Osteoblast (primary cell): ENCODE data around the gene LSM14B. TPM values are rescaled to one million over a fixed set of nuclear protein-coding genes. Genes with fewer than 3 reads are reported as not detected.
A peak's percentile ranks its signal among the peaks of the same experiment; 100 is the strongest.

Experiments
- DNase-seq: peaks from one replicate; pipeline ENCODE4 v3.0.0; 2011; ENCODE audit warnings: low spot score, mixed read lengths; ENCODE audit not compliant: insufficient read length; ENCODE audit errors: missing footprints
- H2AFZ ChIP-seq: 2 replicates; pipeline ENCODE4 v1.6.0; 2011; ENCODE audit warnings: mild to moderate bottlenecking, low read length
- H3K27ac ChIP-seq: 2 replicates; pipeline ENCODE4 v1.5.1; 2011; ENCODE audit warnings: mild to moderate bottlenecking, low read depth, low read length, moderate library complexity
- H3K27me3 ChIP-seq: 2 replicates; pipeline ENCODE4 v1.6.0; 2012; ENCODE audit warnings: mild to moderate bottlenecking, control low read depth, inconsistent platforms, low read length, moderate library complexity; ENCODE audit not compliant: insufficient read depth
- H3K36me3 ChIP-seq: 2 replicates; pipeline ENCODE4 v1.5.1; 2011; ENCODE audit warnings: mild to moderate bottlenecking, low read length, control low read depth, moderate library complexity; ENCODE audit not compliant: insufficient read depth
- H3K4me1 ChIP-seq: 2 replicates; pipeline ENCODE4 v1.5.1; 2011; ENCODE audit warnings: mild to moderate bottlenecking, low read length, control low read depth, moderate library complexity; ENCODE audit not compliant: insufficient read depth
- H3K4me2 ChIP-seq: 2 replicates; pipeline ENCODE4 v1.6.0; 2011; ENCODE audit warnings: mild to moderate bottlenecking, low read length; ENCODE audit not compliant: insufficient read depth
- H3K4me3 ChIP-seq: fragments of 200-600 bp; sonication (generic); 3 replicates; pipeline ENCODE4 v1.5.1; 2012; ENCODE audit warnings: mild to moderate bottlenecking, low read length, inconsistent platforms; ENCODE audit not compliant: insufficient read depth
- H3K79me2 ChIP-seq: 2 replicates; pipeline ENCODE4 v1.6.0; 2012; ENCODE audit warnings: mild to moderate bottlenecking, low read length, control low read depth, inconsistent platforms; ENCODE audit not compliant: insufficient read depth
- H3K9me3 ChIP-seq: 2 replicates; pipeline ENCODE4 v1.5.1; 2011; ENCODE audit warnings: low read depth, low read length, control low read depth
- H4K20me1 ChIP-seq: 2 replicates; pipeline ENCODE4 v1.6.0; 2012; ENCODE audit warnings: mild to moderate bottlenecking, low read length, control low read depth; ENCODE audit not compliant: insufficient read depth
- total RNA-seq: library from RNA; depleted of rRNA; stranded (reverse); fragments of >200 nt; gene quantifications from 2 replicates; pipeline ENCODE4 v1.2.3, GENCODE V29; 2012
- TF ChIP-seq, protein P1 (sequence below): IDR thresholded peaks from 2 replicates; pipeline ENCODE4 v1.5.1; 2011; ENCODE audit warnings: mild to moderate bottlenecking, low read depth, low read length, moderate library complexity; ENCODE audit errors: extremely low read depth

LSM14B gene
- total RNA-seq, 1 donor = 48.5 TPM

DNA sequence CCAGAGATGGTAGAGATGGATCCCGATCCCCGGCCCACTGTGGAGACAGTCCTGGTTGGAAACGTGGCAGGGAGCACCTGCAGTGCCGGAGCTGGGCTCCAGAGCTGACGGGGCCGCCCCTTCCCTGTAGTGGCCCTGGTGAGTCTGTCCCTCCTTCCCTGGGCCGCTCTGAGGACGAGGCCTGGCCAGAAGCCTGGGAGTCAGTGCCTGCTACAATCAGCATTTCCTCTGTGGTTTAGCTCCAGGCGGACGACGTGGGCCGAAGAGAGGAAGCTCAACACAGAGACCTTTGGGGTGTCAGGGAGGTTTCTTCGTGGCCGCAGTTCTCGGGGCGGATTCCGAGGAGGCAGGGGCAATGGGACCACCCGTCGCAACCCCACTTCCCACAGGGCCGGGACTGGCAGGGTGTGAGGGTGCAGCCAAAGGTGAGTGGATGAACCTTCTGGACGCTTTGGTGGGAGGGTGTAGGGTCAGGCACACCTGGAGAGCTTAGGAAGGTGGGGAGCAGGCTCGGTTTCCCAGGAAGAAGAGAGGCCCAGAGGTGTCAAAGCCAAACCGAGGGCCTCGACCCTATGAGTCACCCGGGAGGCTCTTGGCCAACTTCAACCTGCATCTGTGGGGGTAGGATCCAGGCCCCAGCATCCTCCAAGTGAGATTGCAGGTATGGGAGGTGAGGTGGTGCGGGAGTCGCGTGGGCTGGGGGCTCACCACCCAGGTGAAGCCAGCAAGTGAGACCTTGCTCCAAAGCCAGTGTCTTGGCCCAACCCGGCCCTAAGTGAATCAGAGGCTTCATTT is 11.0 kb downstream of the LSM14B start:
- Histone ChIP-seq H2AFZ (no peak overlapping the region), H3K36me3 (peaks cover 89% of the 10 kb centered on the region), H3K4me3 (peak overlapping the region; percentile 19), H3K27me3 (no peaks in the 10 kb centered on the region), H3K27ac (peak overlapping the region; percentile 71), H3K9me3 (no peaks in the 10 kb centered on the region), H3K4me1 (peaks cover 11% of the 10 kb centered on the region), H3K4me2 (no peak overlapping the region), H3K79me2 (peaks cover 32% of the 10 kb centered on the region), H4K20me1 (peaks cover 52% of the 10 kb centered on the region)
- peak; percentile 94 for DNase-seq
- TF ChIP-seq, protein P1, sequence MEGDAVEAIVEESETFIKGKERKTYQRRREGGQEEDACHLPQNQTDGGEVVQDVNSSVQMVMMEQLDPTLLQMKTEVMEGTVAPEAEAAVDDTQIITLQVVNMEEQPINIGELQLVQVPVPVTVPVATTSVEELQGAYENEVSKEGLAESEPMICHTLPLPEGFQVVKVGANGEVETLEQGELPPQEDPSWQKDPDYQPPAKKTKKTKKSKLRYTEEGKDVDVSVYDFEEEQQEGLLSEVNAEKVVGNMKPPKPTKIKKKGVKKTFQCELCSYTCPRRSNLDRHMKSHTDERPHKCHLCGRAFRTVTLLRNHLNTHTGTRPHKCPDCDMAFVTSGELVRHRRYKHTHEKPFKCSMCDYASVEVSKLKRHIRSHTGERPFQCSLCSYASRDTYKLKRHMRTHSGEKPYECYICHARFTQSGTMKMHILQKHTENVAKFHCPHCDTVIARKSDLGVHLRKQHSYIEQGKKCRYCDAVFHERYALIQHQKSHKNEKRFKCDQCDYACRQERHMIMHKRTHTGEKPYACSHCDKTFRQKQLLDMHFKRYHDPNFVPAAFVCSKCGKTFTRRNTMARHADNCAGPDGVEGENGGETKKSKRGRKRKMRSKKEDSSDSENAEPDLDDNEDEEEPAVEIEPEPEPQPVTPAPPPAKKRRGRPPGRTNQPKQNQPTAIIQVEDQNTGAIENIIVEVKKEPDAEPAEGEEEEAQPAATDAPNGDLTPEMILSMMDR = no peak

DNA sequence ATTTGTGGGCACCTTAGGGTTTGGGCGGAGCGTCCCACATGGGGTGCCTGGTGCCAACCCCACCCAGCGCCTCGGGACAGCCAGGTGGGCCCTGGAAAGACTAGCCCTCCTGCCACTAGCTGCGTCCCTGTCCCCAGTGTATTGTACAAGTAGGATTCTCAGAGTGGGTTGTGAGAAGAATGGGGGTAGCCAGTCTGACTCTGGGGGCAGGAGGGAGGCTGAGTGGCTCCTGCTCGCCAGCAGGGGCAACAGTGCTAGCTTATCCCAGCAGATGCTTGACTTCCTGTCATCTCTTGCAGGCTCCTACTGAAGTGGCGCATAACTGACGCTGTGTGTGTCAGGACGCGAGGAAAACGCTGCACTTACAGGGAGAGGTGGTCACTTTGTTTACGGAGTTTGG is 11.6 kb downstream of the LSM14B start:
- Histone ChIP-seq H3K79me2 (peaks cover 34% of the 10 kb centered on the region), H2AFZ (no peak overlapping the region), H3K27me3 (no peaks in the 10 kb centered on the region), H3K9me3 (no peaks in the 10 kb centered on the region), H3K27ac (no peak overlapping the region), H3K4me2 (no peak overlapping the region), H3K36me3 (peaks cover 88% of the 10 kb centered on the region), H3K4me1 (peaks cover 11% of the 10 kb centered on the region), H3K4me3 (no peak overlapping the region), H4K20me1 (peaks cover 56% of the 10 kb centered on the region)
- TF ChIP-seq, protein P1 = peak; percentile 37
- DNase-seq = peak; percentile 89

GRCh38 chr20:62134735-62135231 is 12.5 kb downstream of the LSM14B start:
- no peak overlapping the region for H3K4me3 ChIP-seq
- H3K36me3 ChIP-seq = peaks cover 88% of the 10 kb centered on the region
- peak; percentile 73 for DNase-seq
- no peak overlapping the region for H3K4me2 ChIP-seq
- no peak overlapping the region for H3K27ac ChIP-seq
- H4K20me1 ChIP-seq = peaks cover 65% of the 10 kb centered on the region
- TF ChIP-seq, protein P1 = no peak
- H3K9me3 ChIP-seq = no peaks in the 10 kb centered on the region
- no peaks in the 10 kb centered on the region for H3K27me3 ChIP-seq
- H3K4me1 ChIP-seq = peaks cover 11% of the 10 kb centered on the region
- peaks cover 41% of the 10 kb centered on the region for H3K79me2 ChIP-seq
- H2AFZ ChIP-seq = no peak overlapping the region

GRCh38 chr20:62135573-62136266 is 13.4 kb downstream of the LSM14B start:
- peaks cover 14% of the 10 kb centered on the region for H3K4me1 ChIP-seq
- no peak overlapping the region for H2AFZ ChIP-seq
- no peaks in the 10 kb centered on the region for H3K9me3 ChIP-seq
- TF ChIP-seq, protein P1 = no peak
- H3K4me2 ChIP-seq = no peak overlapping the region
- DNase-seq = no peak
- H4K20me1 ChIP-seq = peaks cover 70% of the 10 kb centered on the region
- H3K4me3 ChIP-seq = no peak overlapping the region
- peaks cover 50% of the 10 kb centered on the region for H3K79me2 ChIP-seq
- H3K27me3 ChIP-seq = no peaks in the 10 kb centered on the region
- no peak overlapping the region for H3K27ac ChIP-seq
- H3K36me3 ChIP-seq = peaks cover 89% of the 10 kb centered on the region
